Chondrocyte (in vitro differentiated cells): ENCODE measurements around the gene MBOAT7. TPM values are rescaled to one million over a fixed set of nuclear protein-coding genes. Genes with fewer than 3 reads are reported as not detected.
"Not testable (repeated sequence)": the region's sequence is repeated elsewhere in the genome, so short reads cannot be mapped to it uniquely, and the experiment has no call there.

Experiments
- DNase-seq: peaks from one replicate; pipeline ENCODE4 v3.0.0; 2021; ENCODE audit warnings: mixed read lengths, low spot score
- H3K27ac Mint-ChIP-seq: one replicate; pipeline ENCODE4 v1.8.0; 2021; ENCODE audit warnings: mild to moderate bottlenecking, moderate library complexity, mixed read lengths; ENCODE audit not compliant: unreplicated experiment
- H3K27me3 Mint-ChIP-seq: 2 replicates; pipeline ENCODE4 v1.8.0; 2021; ENCODE audit warnings: low read depth, mixed read lengths
- H3K36me3 Mint-ChIP-seq: 2 replicates; pipeline ENCODE4 v1.8.0; 2021; ENCODE audit warnings: low read depth, mixed read lengths
- H3K4me1 Mint-ChIP-seq: 2 replicates; pipeline ENCODE4 v1.8.0; 2021; ENCODE audit warnings: low read depth, mild to moderate bottlenecking, mixed read lengths
- H3K4me3 Mint-ChIP-seq: one replicate; pipeline ENCODE4 v1.8.0; 2021; ENCODE audit warnings: mild to moderate bottlenecking, moderate library complexity, mixed read lengths; ENCODE audit not compliant: unreplicated experiment
- H3K9me3 Mint-ChIP-seq: 2 replicates; pipeline ENCODE4 v1.8.0; 2021; ENCODE audit warnings: low read depth, mixed read lengths
- CTCF ChIP-seq: fragments of 200-600 bp; sonication (generic); IDR thresholded peaks from 2 replicates; pipeline ENCODE4 v1.5.0; 2021; ENCODE audit warnings: antibody characterized with exemption, mild to moderate bottlenecking, moderate library complexity
- total RNA-seq: library from RNA; stranded (reverse); gene quantifications from 3 replicates; pipeline ENCODE4 v1.2.1, GENCODE V29; 2021

The MBOAT7 gene
- total RNA-seq, 1 donor from 2014 or later = 83.8 TPM

- no peak overlapping the region for H3K27ac Mint-ChIP-seq
Observed at GRCh38 chr19:54186351-54186750, 3.0 kb downstream of the MBOAT7 start.

DNA sequence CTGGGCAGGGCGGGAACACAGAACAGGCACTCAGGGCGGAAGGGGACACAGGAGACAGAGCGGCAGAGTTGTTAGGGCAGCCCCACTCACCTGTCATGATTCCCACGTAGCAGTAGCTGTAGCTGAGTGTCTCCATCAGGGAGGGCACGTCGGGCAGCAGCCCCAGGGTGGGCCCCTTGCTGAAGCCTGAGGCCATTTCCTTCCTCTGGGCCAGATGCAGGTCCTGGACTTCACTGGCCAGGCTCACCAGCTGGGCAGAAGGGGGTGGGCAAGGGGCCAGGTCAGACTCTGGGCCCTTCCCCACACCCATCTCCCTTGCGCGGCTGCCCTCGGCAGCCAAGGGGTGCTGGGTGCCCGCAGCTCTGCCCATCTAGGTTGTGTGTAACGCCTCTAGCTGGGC, 5.9 kb downstream of the MBOAT7 start:
- Mint-ChIP-seq H3K27me3 (no peaks in the 10 kb centered on the region), H3K4me1 (peaks cover 13% of the 10 kb centered on the region)

More at GRCh38 chr19:54186351-54186750, 3.0 kb downstream of the MBOAT7 start:
- H3K4me1 Mint-ChIP-seq = peaks cover 17% of the 10 kb centered on the region
- no peaks in the 10 kb centered on the region for H3K9me3 Mint-ChIP-seq
- H3K4me3 Mint-ChIP-seq = no peak overlapping the region
- DNase-seq = no peak
- TF ChIP-seq CTCF = no peak
- peaks cover 4% of the 10 kb centered on the region for H3K36me3 Mint-ChIP-seq
- no peaks in the 10 kb centered on the region for H3K27me3 Mint-ChIP-seq

GRCh38 chr19:54181894-54182293, 7.5 kb downstream of the MBOAT7 start:
- not testable (repeated sequence) for H3K9me3 Mint-ChIP-seq, DNase-seq, H3K4me3 Mint-ChIP-seq, H3K36me3 Mint-ChIP-seq, H3K27ac Mint-ChIP-seq, H3K4me1 Mint-ChIP-seq, H3K27me3 Mint-ChIP-seq

More for the DNA sequence above, 5.9 kb downstream of the MBOAT7 start:
- peaks cover 4% of the 10 kb centered on the region for H3K36me3 Mint-ChIP-seq
- DNase-seq = no peak
- H3K27ac Mint-ChIP-seq = no peak overlapping the region
- H3K9me3 Mint-ChIP-seq = no peaks in the 10 kb centered on the region
- H3K4me3 Mint-ChIP-seq = no peak overlapping the region
- no peak for TF ChIP-seq CTCF

GRCh38 chr19:54180691-54181091, 8.7 kb downstream of the MBOAT7 start:
- H3K27me3 Mint-ChIP-seq = no peaks in the 10 kb centered on the region
- H3K27ac Mint-ChIP-seq = no peak overlapping the region
- H3K4me1 Mint-ChIP-seq = no peaks in the 10 kb centered on the region
- H3K9me3 Mint-ChIP-seq = no peaks in the 10 kb centered on the region
- peaks cover 7% of the 10 kb centered on the region for H3K36me3 Mint-ChIP-seq
- TF ChIP-seq CTCF = no peak
- no peak overlapping the region for H3K4me3 Mint-ChIP-seq
- DNase-seq = no peak

DNA sequence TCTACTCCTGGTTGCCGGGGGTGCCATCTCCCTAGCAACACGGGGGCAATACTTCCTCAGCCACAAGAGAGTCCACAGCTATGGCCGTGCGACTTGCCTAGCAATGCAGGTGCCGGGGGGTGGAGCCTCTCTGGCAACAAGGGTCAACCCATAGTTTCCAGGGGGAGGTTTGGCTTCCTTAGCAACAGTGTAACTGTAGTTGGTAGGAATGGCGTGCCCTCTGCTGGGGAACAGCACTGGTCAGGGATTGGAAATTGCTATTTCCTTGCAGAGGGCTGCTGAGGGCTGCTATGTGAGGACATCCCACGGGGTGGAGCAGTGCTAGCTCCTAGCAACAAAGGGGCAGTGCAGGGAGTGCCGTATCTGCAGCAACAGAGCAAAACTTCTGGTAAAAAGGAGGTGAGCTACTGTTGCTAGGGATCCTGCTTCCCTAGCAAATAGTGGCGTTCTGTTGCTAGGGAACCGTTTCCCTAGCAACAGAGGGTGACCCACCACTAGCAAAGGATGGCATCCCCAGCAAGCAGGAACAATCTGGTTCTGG, 9.4 kb downstream of the MBOAT7 start:
- Mint-ChIP-seq H3K9me3 (no peaks in the 10 kb centered on the region), H3K36me3 (peaks cover 6% of the 10 kb centered on the region), H3K4me1 (no peaks in the 10 kb centered on the region), H3K4me3 (no peak overlapping the region), H3K27ac (no peak overlapping the region), H3K27me3 (no peaks in the 10 kb centered on the region)
- DNase-seq = no peak
- peak; percentile 72 for TF ChIP-seq CTCF

GRCh38 chr19:54179262-54179852, 10.0 kb downstream of the MBOAT7 start:
- H3K4me1 Mint-ChIP-seq = no peaks in the 10 kb centered on the region
- H3K9me3 Mint-ChIP-seq = no peaks in the 10 kb centered on the region
- no peak for DNase-seq
- no peak for TF ChIP-seq CTCF
- peaks cover 6% of the 10 kb centered on the region for H3K36me3 Mint-ChIP-seq
- H3K27ac Mint-ChIP-seq = no peak overlapping the region
- H3K27me3 Mint-ChIP-seq = no peaks in the 10 kb centered on the region
- H3K4me3 Mint-ChIP-seq = no peak overlapping the region
